ENCODE measurements around the gene TUBAL3.

- TF ChIP-seq CTCF (IDR thresholded peaks at IDR 0.05) (no peak), POLR2A (IDR thresholded peaks at IDR 0.05) (no peak)
Observed at GRCh38 chr10:5387169-5387568, 17.5 kb downstream of the TUBAL3 start.
